Liver (tissue), 3 donors: ENCODE results near the gene C4orf17.

Source experiments
- EGR1 ChIP-seq, 2 donors: IDR thresholded peaks; 2 replicates each; pipeline ENCODE4 v1.6.1; 2016 to 2018; ENCODE audit warnings: antibody characterized with exemption in 2 of 2, low read depth in 2 of 2
- RAD21 ChIP-seq, 2 donors: IDR thresholded peaks; 2 replicates each; pipeline ENCODE4 v1.6.1; 2016; ENCODE audit warnings: antibody characterized with exemption in 2 of 2, mild to moderate bottlenecking in 2 of 2
- TF ChIP-seq, protein P1 (sequence below): fragments of 150-350 bp; IDR thresholded peaks from 2 replicates; pipeline ENCODE4 v1.5.1; 2017; ENCODE audit warnings: improper control_type of control experiment, low read depth, low read length; ENCODE audit not compliant: missing input control
- TF ChIP-seq, protein P2 (sequence below): IDR thresholded peaks from 2 replicates; pipeline ENCODE4 v1.6.1; 2016; ENCODE audit warnings: antibody characterized with exemption
- TF ChIP-seq, protein P3 (sequence below): IDR thresholded peaks from 2 replicates; pipeline ENCODE4 v1.6.1; 2016; ENCODE audit warnings: antibody characterized with exemption
- donor health status: healthy.
- donor health status: healthy.

DNA sequence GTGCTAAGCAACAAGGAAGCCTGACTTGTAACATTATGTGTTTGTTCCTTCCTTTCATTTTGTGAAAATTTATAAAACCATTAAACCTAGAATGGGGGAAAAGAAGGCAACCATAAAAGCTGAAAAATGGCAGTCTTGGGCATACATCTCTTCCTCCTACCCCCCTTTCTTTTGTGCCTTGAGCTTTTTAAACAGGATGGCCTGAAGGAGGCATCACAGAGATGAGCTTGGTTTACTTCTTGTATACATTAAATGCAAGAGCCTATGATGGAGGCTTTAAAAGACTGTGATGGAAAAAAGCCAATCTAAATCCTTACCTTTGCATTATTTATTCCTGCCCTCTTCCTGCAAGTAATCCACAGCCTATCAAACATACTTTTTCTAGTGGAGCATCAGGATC lies 39.5 kb upstream of the C4orf17 start:
- TF ChIP-seq, protein P1, sequence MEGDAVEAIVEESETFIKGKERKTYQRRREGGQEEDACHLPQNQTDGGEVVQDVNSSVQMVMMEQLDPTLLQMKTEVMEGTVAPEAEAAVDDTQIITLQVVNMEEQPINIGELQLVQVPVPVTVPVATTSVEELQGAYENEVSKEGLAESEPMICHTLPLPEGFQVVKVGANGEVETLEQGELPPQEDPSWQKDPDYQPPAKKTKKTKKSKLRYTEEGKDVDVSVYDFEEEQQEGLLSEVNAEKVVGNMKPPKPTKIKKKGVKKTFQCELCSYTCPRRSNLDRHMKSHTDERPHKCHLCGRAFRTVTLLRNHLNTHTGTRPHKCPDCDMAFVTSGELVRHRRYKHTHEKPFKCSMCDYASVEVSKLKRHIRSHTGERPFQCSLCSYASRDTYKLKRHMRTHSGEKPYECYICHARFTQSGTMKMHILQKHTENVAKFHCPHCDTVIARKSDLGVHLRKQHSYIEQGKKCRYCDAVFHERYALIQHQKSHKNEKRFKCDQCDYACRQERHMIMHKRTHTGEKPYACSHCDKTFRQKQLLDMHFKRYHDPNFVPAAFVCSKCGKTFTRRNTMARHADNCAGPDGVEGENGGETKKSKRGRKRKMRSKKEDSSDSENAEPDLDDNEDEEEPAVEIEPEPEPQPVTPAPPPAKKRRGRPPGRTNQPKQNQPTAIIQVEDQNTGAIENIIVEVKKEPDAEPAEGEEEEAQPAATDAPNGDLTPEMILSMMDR: no peak
- no peak for TF ChIP-seq EGR1 (IDR thresholded peaks at IDR 0.05; ENCODE audit: low read depth in 2 of 2)
- TF ChIP-seq, protein P2, sequence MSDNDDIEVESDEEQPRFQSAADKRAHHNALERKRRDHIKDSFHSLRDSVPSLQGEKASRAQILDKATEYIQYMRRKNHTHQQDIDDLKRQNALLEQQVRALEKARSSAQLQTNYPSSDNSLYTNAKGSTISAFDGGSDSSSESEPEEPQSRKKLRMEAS: no peak
- no peak for TF ChIP-seq RAD21 (IDR thresholded peaks at IDR 0.05)
- TF ChIP-seq, protein P3, sequence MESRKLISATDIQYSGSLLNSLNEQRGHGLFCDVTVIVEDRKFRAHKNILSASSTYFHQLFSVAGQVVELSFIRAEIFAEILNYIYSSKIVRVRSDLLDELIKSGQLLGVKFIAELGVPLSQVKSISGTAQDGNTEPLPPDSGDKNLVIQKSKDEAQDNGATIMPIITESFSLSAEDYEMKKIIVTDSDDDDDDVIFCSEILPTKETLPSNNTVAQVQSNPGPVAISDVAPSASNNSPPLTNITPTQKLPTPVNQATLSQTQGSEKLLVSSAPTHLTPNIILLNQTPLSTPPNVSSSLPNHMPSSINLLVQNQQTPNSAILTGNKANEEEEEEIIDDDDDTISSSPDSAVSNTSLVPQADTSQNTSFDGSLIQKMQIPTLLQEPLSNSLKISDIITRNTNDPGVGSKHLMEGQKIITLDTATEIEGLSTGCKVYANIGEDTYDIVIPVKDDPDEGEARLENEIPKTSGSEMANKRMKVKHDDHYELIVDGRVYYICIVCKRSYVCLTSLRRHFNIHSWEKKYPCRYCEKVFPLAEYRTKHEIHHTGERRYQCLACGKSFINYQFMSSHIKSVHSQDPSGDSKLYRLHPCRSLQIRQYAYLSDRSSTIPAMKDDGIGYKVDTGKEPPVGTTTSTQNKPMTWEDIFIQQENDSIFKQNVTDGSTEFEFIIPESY: no peak
